ENCODE results near the gene SLC10A1.

Gene SLC10A1

DNA sequence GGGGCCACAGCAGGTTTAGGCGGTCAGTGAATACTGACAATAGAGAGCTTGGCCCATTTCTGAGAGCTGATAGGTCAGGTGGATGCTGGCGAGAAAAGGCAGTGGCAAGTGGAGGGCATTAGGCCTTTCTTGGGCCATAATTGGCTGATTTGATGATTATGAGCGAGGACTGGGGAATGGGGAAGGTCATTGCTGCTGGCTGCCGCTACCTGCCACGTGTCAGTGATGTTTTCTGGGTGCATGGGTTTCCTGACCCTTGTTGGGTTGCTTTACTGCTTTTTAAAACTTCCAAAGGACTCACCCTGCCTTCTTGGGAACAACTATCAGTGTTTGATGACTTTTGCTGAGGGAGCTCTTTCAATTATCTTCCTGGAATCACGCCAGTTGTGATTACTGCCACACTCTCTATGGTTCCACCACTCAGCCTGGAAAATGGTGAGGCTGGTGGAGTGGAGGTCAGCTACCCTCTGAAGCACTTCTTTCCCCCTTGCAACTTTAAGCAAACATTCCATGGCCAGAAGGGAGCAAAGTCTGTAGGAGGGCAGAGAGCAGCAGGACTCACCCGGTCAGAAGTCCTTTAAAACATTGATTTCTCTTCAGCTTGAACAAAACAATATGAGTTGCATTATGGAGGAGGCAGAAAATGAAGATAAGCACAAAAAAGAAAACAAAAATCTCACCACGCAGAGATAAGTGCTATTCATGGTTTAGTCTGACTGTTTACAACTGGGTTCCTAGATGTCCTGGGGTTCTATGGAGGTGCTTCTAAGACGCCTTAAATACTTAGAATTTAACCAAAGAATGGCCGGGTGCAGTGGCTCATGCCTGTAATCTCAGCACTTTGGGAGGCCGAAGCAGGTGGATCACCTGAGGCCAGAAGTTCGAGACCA lies 12.1 kb upstream of the SLC10A1 start:
- DNase-seq (ENCODE audit: low read depth) = no peak

DNA sequence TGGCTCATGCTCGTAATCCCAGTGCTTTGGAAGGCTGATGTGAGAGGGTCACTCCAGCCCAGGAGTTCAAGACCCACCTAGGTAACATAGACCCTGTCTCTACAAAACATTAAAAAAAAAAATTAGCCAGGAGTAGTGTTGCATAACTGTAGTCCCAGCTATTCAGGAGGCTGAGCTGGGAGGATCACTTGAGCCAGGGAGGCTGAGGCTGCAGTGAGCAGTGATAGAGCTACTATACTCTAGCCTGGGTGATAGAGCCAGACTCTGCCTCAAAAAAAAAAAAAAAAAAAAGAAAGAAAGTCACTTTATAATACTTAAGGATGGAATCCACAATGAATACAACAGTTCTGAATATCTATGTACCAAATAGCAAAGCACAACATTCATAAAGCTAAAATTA lies 10.2 kb upstream of the SLC10A1 start:
- no peak for DNase-seq (ENCODE audit: low read depth)

GRCh38 chr14:69804902-69805301 lies 7.9 kb upstream of the SLC10A1 start:
- DNase-seq (ENCODE audit: low read depth) = no peak

GRCh38 chr14:69803753-69804152 lies 6.7 kb upstream of the SLC10A1 start:
- DNase-seq (ENCODE audit: low read depth) = no peak

GRCh38 chr14:69798339-69798735 lies 1.3 kb upstream of the SLC10A1 start:
- DNase-seq (ENCODE audit: low read depth) = no peak

DNA sequence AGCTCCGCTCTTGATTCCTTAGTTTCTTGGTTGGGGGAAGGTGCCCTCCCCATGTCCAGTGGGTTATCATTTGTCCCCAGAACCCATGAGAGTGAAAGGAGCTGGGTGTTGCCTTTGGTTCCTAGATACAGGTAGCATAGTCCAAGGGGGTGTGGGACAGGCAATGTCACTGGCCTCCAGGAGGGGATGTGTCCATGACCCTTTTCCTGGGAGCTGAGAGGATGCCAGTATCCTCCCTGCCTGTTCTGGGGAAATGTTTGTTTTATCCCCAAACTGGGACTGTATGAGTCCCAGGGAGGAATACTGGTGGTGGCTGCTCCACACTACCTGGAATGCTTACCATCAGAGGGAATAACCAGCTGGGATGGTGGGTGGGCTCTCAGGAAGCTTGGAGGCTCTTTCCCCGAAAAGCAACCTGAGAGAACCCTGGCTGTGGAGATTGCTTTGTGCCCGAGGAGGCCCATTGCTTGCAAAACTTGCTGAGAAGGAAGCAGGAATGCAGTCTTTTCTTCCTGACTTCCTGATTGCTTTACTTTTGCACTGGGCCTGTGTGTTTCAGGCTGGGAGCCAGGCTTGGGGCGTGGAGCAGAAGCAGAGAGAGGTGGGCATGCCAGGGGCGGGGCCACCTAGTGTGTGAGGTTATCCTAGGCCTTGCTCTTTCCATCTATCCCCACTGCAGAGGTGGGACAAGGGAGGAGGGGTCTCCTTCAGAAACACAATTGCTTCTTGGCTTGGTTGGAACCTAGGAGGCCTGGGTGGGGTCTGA lies 715 bp upstream of the SLC10A1 start:
- DNase-seq (ENCODE audit: low read depth) = no peak

GRCh38 chr14:69795691-69796090 lies 1.4 kb downstream of the SLC10A1 start:
- no peak for DNase-seq (ENCODE audit: low read depth)

DNA sequence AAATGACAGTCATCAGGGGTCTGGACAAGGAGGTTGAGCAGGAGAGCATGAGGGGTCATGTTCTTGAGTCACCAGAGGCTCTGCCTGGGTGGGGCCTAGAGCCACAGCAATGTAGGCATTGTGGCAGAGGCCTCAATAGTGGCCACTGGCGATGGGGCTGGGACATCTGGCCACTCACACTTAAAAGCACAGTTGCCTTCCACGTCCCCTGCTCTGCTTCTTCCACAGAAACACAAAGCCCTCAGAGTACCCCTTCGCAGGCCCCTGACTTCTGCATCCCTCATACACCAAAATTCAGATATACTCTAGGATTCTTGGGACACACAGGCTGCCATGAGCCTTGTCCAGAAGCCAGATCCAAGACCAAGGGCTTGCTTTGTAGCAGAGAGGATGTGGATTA lies 2.2 kb downstream of the SLC10A1 start:
- no peak for DNase-seq (ENCODE audit: low read depth)

DNA sequence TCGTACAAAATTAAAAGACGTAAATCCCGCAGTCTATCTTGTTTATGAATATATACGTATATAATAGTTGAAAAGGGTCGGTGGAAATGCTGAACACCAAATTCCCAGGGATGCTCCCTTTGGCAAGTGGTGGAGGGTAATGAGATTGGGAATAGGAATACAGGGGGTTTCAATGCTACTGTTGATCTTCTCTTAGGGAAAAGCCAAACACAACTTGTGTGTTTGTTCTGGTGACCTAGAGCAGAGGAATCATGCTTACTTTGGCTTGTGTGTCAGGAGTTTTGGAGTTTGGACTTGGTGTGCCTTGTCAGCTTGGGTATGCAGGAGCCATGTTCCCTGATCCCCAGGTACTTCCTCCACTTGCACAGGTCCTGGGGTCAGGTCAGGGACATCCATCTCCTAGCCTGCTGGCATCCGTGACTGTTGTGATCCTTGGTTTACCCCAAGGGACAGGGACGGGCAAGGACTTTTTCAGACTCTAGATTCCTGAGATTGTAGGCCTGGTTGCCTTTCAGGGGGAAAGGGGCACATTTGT lies 4.1 kb downstream of the SLC10A1 start:
- DNase-seq (ENCODE audit: low read depth) = no peak

GRCh38 chr14:69789118-69789640 lies 7.9 kb downstream of the SLC10A1 start:
- DNase-seq (ENCODE audit: low read depth) = no peak

GRCh38 chr14:69786603-69787002 lies 10.4 kb downstream of the SLC10A1 start:
- no peak for DNase-seq (ENCODE audit: low read depth)

GRCh38 chr14:69784942-69785341 lies 12.1 kb downstream of the SLC10A1 start:
- no peak for DNase-seq (ENCODE audit: low read depth)

- DNase-seq (ENCODE audit: low read depth) = no peak
These were observed 16.1 kb downstream of the SLC10A1 start for GRCh38 chr14:69780952-69781351.

GRCh38 chr14:69780092-69780491 lies 16.9 kb downstream of the SLC10A1 start:
- DNase-seq (ENCODE audit: low read depth) = no peak

DNA sequence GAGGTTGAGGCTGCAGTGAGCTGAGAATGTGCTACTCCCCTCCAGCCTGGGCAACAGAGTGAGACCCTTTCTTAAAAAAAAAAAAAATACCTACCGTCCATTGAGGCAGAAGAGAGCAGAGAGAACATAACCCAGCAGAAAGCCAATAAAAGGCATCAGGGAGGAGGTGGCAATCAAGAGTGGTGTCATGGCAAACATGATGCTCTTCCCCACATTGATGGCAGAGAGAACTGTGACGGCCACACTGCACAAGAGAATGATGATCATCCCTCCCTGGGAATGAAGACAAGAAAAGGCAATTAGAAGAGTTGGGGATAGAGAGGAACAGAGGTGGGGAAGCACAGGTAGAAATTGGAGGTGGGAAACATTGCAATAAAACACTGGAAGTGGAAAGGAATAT lies 18.0 kb downstream of the SLC10A1 start:
- DNase-seq (ENCODE audit: low read depth) = no peak

DNA sequence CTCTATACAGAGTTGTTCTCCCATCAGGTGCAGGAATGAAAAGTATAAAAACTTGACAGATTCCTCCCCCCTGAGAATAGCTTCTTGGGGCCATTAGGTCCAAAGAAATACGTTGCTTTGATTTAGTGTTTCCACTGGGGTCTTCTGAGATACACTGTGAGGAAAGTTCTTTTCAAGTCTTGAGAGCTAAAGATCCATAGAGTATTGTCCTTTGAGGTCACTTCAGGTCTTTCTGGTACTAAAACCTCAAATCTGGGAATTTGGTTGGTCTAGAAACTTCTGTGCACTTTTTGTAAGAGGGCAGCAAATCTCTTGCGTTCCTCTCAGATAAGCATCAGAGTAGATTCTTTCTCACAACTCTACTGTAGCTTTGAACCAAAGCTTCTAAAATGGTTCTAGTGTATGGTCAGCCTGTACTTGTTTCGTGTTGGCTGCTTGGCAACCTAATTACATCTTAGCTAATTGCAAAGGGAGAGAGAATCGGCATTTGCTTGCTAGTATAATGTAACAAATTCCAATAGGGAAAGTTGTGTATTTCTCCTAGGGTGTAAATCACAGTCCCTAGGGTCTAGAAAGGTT lies 20.1 kb downstream of the SLC10A1 start:
- DNase-seq (ENCODE audit: low read depth) = no peak

- no peak for DNase-seq (ENCODE audit: low read depth)
These were observed 22.0 kb downstream of the SLC10A1 start for GRCh38 chr14:69775012-69775411.

- DNase-seq (ENCODE audit: low read depth) = no peak
These were observed 23.3 kb downstream of the SLC10A1 start for GRCh38 chr14:69773571-69774276.

GRCh38 chr14:69772082-69773017 lies 24.7 kb downstream of the SLC10A1 start:
- no peak for DNase-seq (ENCODE audit: low read depth)

DNA sequence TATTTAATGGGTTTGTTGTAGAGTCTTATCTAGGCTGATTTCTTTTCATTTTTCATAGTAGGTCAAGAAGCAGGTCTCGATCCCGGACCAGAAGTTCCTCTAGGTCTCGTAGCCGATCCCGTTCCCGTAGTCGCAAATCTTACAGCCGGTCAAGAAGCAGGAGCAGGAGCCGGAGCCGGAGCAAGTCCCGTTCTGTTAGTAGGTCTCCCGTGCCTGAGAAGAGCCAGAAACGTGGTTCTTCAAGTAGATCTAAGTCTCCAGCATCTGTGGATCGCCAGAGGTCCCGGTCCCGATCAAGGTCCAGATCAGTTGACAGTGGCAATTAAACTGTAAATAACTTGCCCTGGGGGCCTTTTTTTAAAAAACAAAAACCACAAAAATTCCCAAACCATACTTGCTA lies 25.9 kb downstream of the SLC10A1 start:
- DNase-seq (ENCODE audit: low read depth) = no peak

DNA sequence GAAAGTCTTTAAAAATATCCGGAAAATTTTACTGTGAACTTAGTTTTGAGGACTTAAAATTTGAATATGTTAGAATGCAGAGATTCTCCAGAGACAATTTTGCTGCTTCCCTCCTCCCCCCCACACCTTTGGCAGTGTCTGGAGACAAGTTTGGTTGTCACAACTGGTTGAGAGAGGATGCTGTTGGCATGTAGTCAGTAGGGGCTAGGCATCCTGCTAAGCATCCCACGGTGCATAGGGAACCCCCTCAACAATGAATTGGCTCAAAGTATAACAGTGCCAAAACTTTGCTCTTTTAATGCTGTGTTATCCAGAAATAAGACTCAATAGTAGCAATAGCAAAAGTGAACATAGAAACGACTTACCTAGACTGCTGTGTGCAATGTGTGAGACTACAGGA lies 26.5 kb downstream of the SLC10A1 start:
- no peak for DNase-seq (ENCODE audit: low read depth)

Data from EH (cell line).